H9 (cell line): Measurements from ENCODE around the gene MPHOSPH6. TPM values are rescaled to one million over a fixed set of nuclear protein-coding genes. Genes with fewer than 3 reads are reported as not detected.

Experiments used
- DNase-seq: peaks from one replicate; pipeline ENCODE4 v3.0.0-alpha.2; 2017
- H2AFZ ChIP-seq: one replicate; pipeline ENCODE4 v1.6.1; 2013; ENCODE audit warnings: mild to moderate bottlenecking, low read length, control low read depth, moderate library complexity
- H2AK5ac ChIP-seq: 2 replicates; pipeline ENCODE4 v1.6.1; 2013; ENCODE audit warnings: low read length, control low read depth, mixed read lengths; ENCODE audit not compliant: insufficient read length
- H2BK120ac ChIP-seq: one replicate; pipeline ENCODE4 v1.6.1; 2013; ENCODE audit warnings: low read depth, mild to moderate bottlenecking, low read length, control low read depth, inconsistent platforms; ENCODE audit not compliant: poor library complexity, severe bottlenecking
- H2BK12ac ChIP-seq: 2 replicates; pipeline ENCODE4 v1.6.1; 2013; ENCODE audit warnings: low read length, control low read depth, mixed read lengths, low read depth; ENCODE audit not compliant: insufficient read length
- H2BK15ac ChIP-seq: 2 replicates; pipeline ENCODE4 v1.6.1; 2013; ENCODE audit warnings: low read depth, low read length, control low read depth
- H2BK20ac ChIP-seq: one replicate; pipeline ENCODE4 v1.6.1; 2013; ENCODE audit warnings: low read depth, mild to moderate bottlenecking, low read length, control low read depth, inconsistent platforms; ENCODE audit not compliant: poor library complexity, severe bottlenecking
- H2BK5ac ChIP-seq: 2 replicates; pipeline ENCODE4 v1.6.1; 2013; ENCODE audit warnings: low read length, control low read depth, mixed read lengths; ENCODE audit not compliant: insufficient read length
- H3K14ac ChIP-seq: 2 replicates; pipeline ENCODE4 v1.6.1; 2013; ENCODE audit warnings: low read length, control low read depth; ENCODE audit not compliant: insufficient read depth
- H3K18ac ChIP-seq: 2 replicates; pipeline ENCODE4 v1.6.1; 2013; ENCODE audit warnings: low read depth, mild to moderate bottlenecking, mixed read lengths, low read length, control low read depth; ENCODE audit not compliant: insufficient read length
- H3K23ac ChIP-seq: 2 replicates; pipeline ENCODE4 v1.6.1; 2013; ENCODE audit warnings: low read length, control low read depth, mixed read lengths, low read depth; ENCODE audit not compliant: insufficient read length
- H3K23me2 ChIP-seq: 2 replicates; pipeline ENCODE4 v1.6.1; 2013; ENCODE audit warnings: low read depth, mild to moderate bottlenecking, mixed read lengths, low read length, control low read depth; ENCODE audit not compliant: insufficient read length, poor library complexity, severe bottlenecking
- H3K27ac ChIP-seq: 2 replicates; pipeline ENCODE4 v1.5.1; 2013; ENCODE audit warnings: low read length, control low read depth, mixed read lengths, low read depth; ENCODE audit not compliant: insufficient read length
- H3K27me3 ChIP-seq: 2 replicates; pipeline ENCODE4 v1.6.1; 2013; ENCODE audit warnings: low read length, control low read depth, inconsistent platforms; ENCODE audit not compliant: insufficient read depth
- H3K4ac ChIP-seq: 2 replicates; pipeline ENCODE4 v1.6.1; 2013; ENCODE audit warnings: low read depth, mild to moderate bottlenecking, control low read depth, inconsistent platforms, low read length, moderate library complexity
- H3K4me1 ChIP-seq: 2 replicates; pipeline ENCODE4 v1.6.1; 2013; ENCODE audit warnings: low read length, control low read depth, inconsistent platforms; ENCODE audit not compliant: insufficient read depth
- H3K4me2 ChIP-seq: 2 replicates; pipeline ENCODE4 v1.6.1; 2013; ENCODE audit warnings: low read length, control low read depth, mixed read lengths; ENCODE audit not compliant: insufficient read length, insufficient read depth
- H3K56ac ChIP-seq: 2 replicates; pipeline ENCODE4 v1.6.1; 2013; ENCODE audit warnings: low read depth, mild to moderate bottlenecking, mixed read lengths, low read length, control low read depth; ENCODE audit not compliant: insufficient read length
- H3K79me1 ChIP-seq: 2 replicates; pipeline ENCODE4 v1.6.1; 2013; ENCODE audit warnings: low read depth, mild to moderate bottlenecking, moderate library complexity, low read length, control low read depth, inconsistent platforms; ENCODE audit not compliant: insufficient read depth, poor library complexity, severe bottlenecking
- H3K79me2 ChIP-seq: 2 replicates; pipeline ENCODE4 v1.6.1; 2013; ENCODE audit warnings: low read length, control low read depth, inconsistent platforms; ENCODE audit not compliant: insufficient read depth
- H3K9ac ChIP-seq: 2 replicates; pipeline ENCODE4 v1.6.1; 2013; ENCODE audit warnings: low read length, control low read depth, mixed read lengths; ENCODE audit not compliant: insufficient read length; ENCODE audit errors: extremely low read depth
- H3K9me3 ChIP-seq: one replicate; pipeline ENCODE4 v1.6.1; 2013; ENCODE audit warnings: low read depth, low read length, inconsistent platforms; ENCODE audit not compliant: control insufficient read depth
- H3T11ph ChIP-seq: one replicate; pipeline ENCODE4 v1.6.1; 2013; ENCODE audit warnings: mild to moderate bottlenecking, low read length, control low read depth, inconsistent platforms
- H4K20me1 ChIP-seq: one replicate; pipeline ENCODE4 v1.6.1; 2013; ENCODE audit not compliant: control insufficient read depth, insufficient read length, insufficient read depth
- H4K5ac ChIP-seq: 2 replicates; pipeline ENCODE4 v1.6.1; 2013; ENCODE audit warnings: low read depth, mild to moderate bottlenecking, mixed read lengths, low read length, control low read depth; ENCODE audit not compliant: insufficient read length
- H4K8ac ChIP-seq: replicated peaks from 2 replicates; pipeline ENCODE4 v1.6.1; 2013; ENCODE audit warnings: low read length, control low read depth, mixed read lengths, low read depth; ENCODE audit not compliant: insufficient read length
- H4K91ac ChIP-seq: 2 replicates; pipeline ENCODE4 v1.6.1; 2013; ENCODE audit warnings: low read depth, mild to moderate bottlenecking, moderate library complexity, mixed read lengths, low read length, control low read depth; ENCODE audit not compliant: insufficient read length
- H3K27ac Mint-ChIP-seq, 3 experiments: 2 replicates in 2 of 3; 3 replicates in 1 of 3; pipeline ENCODE4 v1.8.0; 2020 to 2021; ENCODE audit warnings: mixed read lengths in 3 of 3, mild to moderate bottlenecking in 1 of 3, moderate library complexity in 1 of 3
- H3K27me3 Mint-ChIP-seq: 2 replicates; pipeline ENCODE4 v1.8.0; 2021; ENCODE audit warnings: low read depth, mild to moderate bottlenecking, moderate library complexity, mixed read lengths
- H3K36me3 Mint-ChIP-seq, 3 experiments: 2 replicates in 2 of 3; 3 replicates in 1 of 3; pipeline ENCODE4 v1.8.0; 2020 to 2021; ENCODE audit warnings: low read depth in 3 of 3, mixed read lengths in 3 of 3; ENCODE audit not compliant: insufficient read depth in 1 of 3
- H3K4me1 Mint-ChIP-seq, 2 experiments: 2 replicates each; pipeline ENCODE4 v1.8.0; 2020; ENCODE audit warnings: mixed read lengths in 2 of 2
- H3K4me3 Mint-ChIP-seq, 2 experiments: 2 replicates in 1 of 2; 3 replicates in 1 of 2; pipeline ENCODE4 v1.8.0; 2020 to 2021; ENCODE audit warnings: mild to moderate bottlenecking in 2 of 2, mixed read lengths in 2 of 2, moderate library complexity in 1 of 2
- H3K9me3 Mint-ChIP-seq, 2 experiments: 2 replicates in 1 of 2; 3 replicates in 1 of 2; pipeline ENCODE4 v1.8.0; 2020; ENCODE audit warnings: mild to moderate bottlenecking in 2 of 2, mixed read lengths in 2 of 2, moderate library complexity in 1 of 2
- CTCF ChIP-seq: fragments of 200-600 bp; sonication (generic); conservative IDR thresholded peaks from 3 replicates; pipeline ENCODE4 v1.8.0; 2021; ENCODE audit warnings: antibody characterized with exemption, mild to moderate bottlenecking
- WGBS: extraction: QIAGEN DNeasy Blood & Tissue Kit; methylation state at CpG from one replicate; pipeline ENCODE4 v1.1.7; 2013; ENCODE audit warnings: missing lambda C conversion rate, low lambda C conversion rate, mixed read lengths; ENCODE audit not compliant: insufficient read length; ENCODE audit errors: extremely low coverage; 5-methylcytosine and 5-hydroxymethylcytosine counted together
- total RNA-seq: library from RNA; stranded (reverse); gene quantifications from 2 replicates; pipeline ENCODE4 v1.2.1, GENCODE V29; 2021

MPHOSPH6 gene
- total RNA-seq, 1 experiment from 2014 or later, result 38.3 TPM

- no peaks in the 10 kb centered on the region for H3K27me3 Mint-ChIP-seq
- Histone ChIP-seq H3K4me2 (no peak overlapping the region), H2BK12ac (no peak overlapping the region), H2BK20ac (no peak overlapping the region), H3K79me2 (no peaks in the 10 kb centered on the region), H2AFZ (no peak overlapping the region), H4K8ac (no peak overlapping the region), H3K56ac (no peak overlapping the region), H3K4ac (no peak overlapping the region), H4K20me1 (no peaks in the 10 kb centered on the region), H3K4me1 (no peaks in the 10 kb centered on the region), H3K9me3 (no peaks in the 10 kb centered on the region), H4K5ac (no peak overlapping the region), H3T11ph (no peak overlapping the region), H2BK120ac (no peak overlapping the region), H3K23me2 (no peaks in the 10 kb centered on the region), H3K9ac (no peak overlapping the region), H2BK15ac (no peak overlapping the region), H2AK5ac (no peak overlapping the region), H3K14ac (no peak overlapping the region), H3K79me1 (no peaks in the 10 kb centered on the region), H4K91ac (no peak overlapping the region), H3K27me3 (no peaks in the 10 kb centered on the region), H2BK5ac (no peak overlapping the region), H3K18ac (no peak overlapping the region), H3K27ac (no peak overlapping the region), H3K23ac (no peak overlapping the region)
- no peak for TF ChIP-seq CTCF
- WGBS, result no CpG with 5 or more reads among the region's 1 CpG
- H3K27ac Mint-ChIP-seq, result no peak overlapping the region
- no peaks in the 10 kb centered on the region for H3K36me3 Mint-ChIP-seq
- H3K4me1 Mint-ChIP-seq, result peaks cover 5 to 8% of the 10 kb centered on the region in 2 experiments
- no peak for DNase-seq
- no peaks in the 10 kb centered on the region for H3K9me3 Mint-ChIP-seq
- H3K4me3 Mint-ChIP-seq, result no peak overlapping the region
Measured at GRCh38 chr16:82194086-82194485, 24.1 kb upstream of the MPHOSPH6 start.
